Lung (tissue), 12 donors: Measurements from ENCODE around the gene PRPF18. TPM values are rescaled to one million over a fixed set of nuclear protein-coding genes. Genes with fewer than 3 reads are reported as not detected.

Experiments used
- ATAC-seq: fragments of 200-7000 bp; cut with Tn5 transposase; one replicate; pipeline ENCODE4 v1.9.1; 2020; ENCODE audit warnings: moderate number of reproducible peaks; ENCODE audit not compliant: insufficient read depth, low FRiP score
- DNase-seq, 3 donors: peaks; one replicate each; pipeline ENCODE4 v3.0.0-alpha.2; 2013 to 2017
- H3K27ac ChIP-seq, 2 donors: one replicate each; pipeline ENCODE4 v1.5.1; 2013; ENCODE audit warnings: mild to moderate bottlenecking in 2 of 2, moderate library complexity in 2 of 2, control low read depth in 1 of 2, inconsistent platforms in 1 of 2, low read depth in 1 of 2, low read length in 1 of 2
- H3K27me3 ChIP-seq, 3 donors: one replicate each; pipeline ENCODE4 v1.5.1; 2013; ENCODE audit warnings: low read length in 2 of 3; ENCODE audit not compliant: control insufficient read depth in 3 of 3, insufficient read depth in 3 of 3
- H3K36me3 ChIP-seq, 4 donors: one replicate each; pipeline ENCODE4 v1.5.1; 2013; ENCODE audit warnings: low read length in 4 of 4, mild to moderate bottlenecking in 1 of 4, moderate library complexity in 1 of 4; ENCODE audit not compliant: control insufficient read depth in 4 of 4, insufficient read depth in 4 of 4
- H3K4me1 ChIP-seq, 5 donors: one replicate each; pipeline ENCODE4 v1.5.1; 2013; ENCODE audit warnings: low read length in 5 of 5, mild to moderate bottlenecking in 2 of 5, moderate library complexity in 1 of 5; ENCODE audit not compliant: control insufficient read depth in 5 of 5, insufficient read depth in 5 of 5
- H3K4me3 ChIP-seq: one replicate; pipeline ENCODE4 v1.5.1; 2013; ENCODE audit warnings: mild to moderate bottlenecking, control low read depth, moderate library complexity
- H3K9ac ChIP-seq, 2 donors: one replicate each; pipeline ENCODE4 v1.5.1; 2013; ENCODE audit warnings: low read length in 2 of 2, control low read depth in 1 of 2; ENCODE audit not compliant: insufficient read depth in 1 of 2
- H3K9me3 ChIP-seq, 4 donors: one replicate each; pipeline ENCODE4 v1.5.1; 2013; ENCODE audit warnings: low read length in 3 of 4, mild to moderate bottlenecking in 1 of 4, moderate library complexity in 1 of 4; ENCODE audit not compliant: control insufficient read depth in 4 of 4, insufficient read depth in 3 of 4
- CTCF ChIP-seq: IDR thresholded peaks from 2 replicates; pipeline ENCODE4 v1.5.1; 2012; ENCODE audit warnings: mild to moderate bottlenecking; ENCODE audit errors: control extremely low read depth, extremely low read depth
- WGBS, 2 donors: extraction: QIAGEN DNeasy Blood & Tissue Kit; methylation state at CpG; one replicate each; pipeline ENCODE4 v1.1.7; 2013; 5-methylcytosine and 5-hydroxymethylcytosine counted together
- polyA plus RNA-seq, 2 donors: library from polyadenylated mRNA; stranded (reverse); fragments of 200-250 nt; gene quantifications; one replicate each; pipeline ENCODE4 v1.2.1, GENCODE V29; 2013
- total RNA-seq, 2 donors: library from RNA; depleted of rRNA in 1 of 2; stranded (reverse); fragments of >200 nt in 1 of 2; gene quantifications; one replicate each; pipeline ENCODE4 v1.2.1, GENCODE V29; 2014 to 2021
- donor health status: control.
- donor health status: control.
- donor health status: Bipolar disorder and iron deficiency.
- donor health status: healthy.
- donor health status: DM: yes; HTN: yes; CAD: no.

Gene PRPF18
- total and polyA plus RNA-seq, 4 donors, result 10.6 to 39.9 (median 19.3) TPM

- 73 to 79% methylated on average over 4 of the region's 4 CpGs for WGBS, 2 donors
- TF ChIP-seq CTCF, result no peak
- Histone ChIP-seq H3K9ac (no peak overlapping the region), H3K27ac (no peak overlapping the region), H3K9me3 (no peaks in the 10 kb centered on the region), H3K4me1 (peaks cover 0 to 33% (median 7%) of the 10 kb centered on the region in 5 donors), H3K27me3 (no peaks in the 10 kb centered on the region), H3K4me3 (no peak overlapping the region), H3K36me3 (peaks cover 11 to 25% (median 15%) of the 10 kb centered on the region in 4 donors)
- DNase-seq (peak in 2 of 3 donors; percentile 82 to 92), ATAC-seq (no peak)
Measured at GRCh38 chr10:13617116-13617515, 30.4 kb downstream of the PRPF18 start.

GRCh38 chr10:13621931-13622330, 35.2 kb downstream of the PRPF18 start:
- no peak for ATAC-seq
- H3K9ac ChIP-seq, result no peak overlapping the region
- TF ChIP-seq CTCF, result no peak
- no peaks in the 10 kb centered on the region for H3K27me3 ChIP-seq
- H3K4me3 ChIP-seq, result no peak overlapping the region
- peaks cover 0 to 4% (median 0%) of the 10 kb centered on the region in 5 donors for H3K4me1 ChIP-seq
- H3K27ac ChIP-seq, result no peak overlapping the region
- 97 to 98% methylated on average over 2 of the region's 2 CpGs for WGBS, 2 donors
- peaks cover 12 to 15% (median 13%) of the 10 kb centered on the region in 4 donors for H3K36me3 ChIP-seq
- no peak for DNase-seq
- H3K9me3 ChIP-seq, result no peaks in the 10 kb centered on the region

- Histone ChIP-seq H3K27me3 (no peaks in the 10 kb centered on the region), H3K4me1 (peaks cover 0 to 5% (median 0%) of the 10 kb centered on the region in 5 donors), H3K9ac (no peak overlapping the region), H3K9me3 (no peaks in the 10 kb centered on the region), H3K36me3 (peaks cover 3 to 11% (median 6%) of the 10 kb centered on the region in 4 donors), H3K27ac (no peak overlapping the region), H3K4me3 (no peak overlapping the region)
- 96 to 97% methylated on average over 1 of the region's 1 CpG for WGBS, 2 donors
- DNase-seq, result no peak
- no peak for TF ChIP-seq CTCF
- ATAC-seq, result no peak
Measured at GRCh38 chr10:13624630-13625029, 37.9 kb downstream of the PRPF18 start.
